HCT116 (cell line): ENCODE measurements around the gene RNF130. TPM values are rescaled to one million over a fixed set of nuclear protein-coding genes. Genes with fewer than 3 reads are reported as not detected.

ENCODE experiments used
- ATAC-seq: fragments of 200-7000 bp; cut with Tn5 transposase; 2 replicates; pipeline ENCODE4 v1.9.1; 2020; ENCODE audit warnings: mild to moderate bottlenecking, moderate library complexity
- BruUV-seq: library from RNA; stranded (reverse); fragments of 400-500 nt; replicated peaks from 2 replicates; lab custom pipeline; 2021; lab: Mats Ljungman, UMichigan
- CTCF ChIA-PET: fragments of 300-600 bp; sonication (Branson Sonifier 250); formaldehyde crosslinking; loops from one replicate; lab custom pipeline; 2021; ENCODE audit warnings: antibody characterized with exemption; lab: Charles Lee
- POLR2A ChIA-PET: fragments of 300-600, 350-600 bp; sonication (Branson Sonifier 250); formaldehyde crosslinking; loops from one replicate; lab custom pipeline; 2021; ENCODE audit warnings: antibody characterized with exemption; lab: Charles Lee
- RAD21 ChIA-PET, 2 experiments: fragments of 300-600 bp; sonication (Branson Sonifier 250); formaldehyde crosslinking; loops; one replicate each; lab custom pipeline; 2023; ENCODE audit warnings: low total read pairs in 2 of 2; ENCODE audit not compliant: uncharacterized antibody in 2 of 2, unreplicated experiment in 2 of 2, low non-redundant PET in 1 of 2; lab: Charles Lee
- DNase-seq: peaks from one replicate; pipeline ENCODE4 v3.0.0-alpha.2; 2010; ENCODE audit warnings: low read depth, low spot score
- H2AFZ ChIP-seq: fragments of 200-600 bp; shearing (Covaris generic), sonication (generic); 2 replicates; pipeline ENCODE4 v1.6.1; 2017; ENCODE audit warnings: low read depth, mixed run types, mixed read lengths, antibody characterized with exemption, low read length; ENCODE audit not compliant: poor library complexity, severe bottlenecking
- H3K27ac ChIP-seq: 2 replicates; pipeline ENCODE4 v1.5.1; 2012; ENCODE audit warnings: low read depth, low read length
- H3K27me3 ChIP-seq: fragments of 200-600 bp; sonication (generic); 2 replicates; pipeline ENCODE4 v1.6.1; 2016; ENCODE audit warnings: mixed run types, low read length, mixed read lengths; ENCODE audit not compliant: insufficient read depth
- H3K36me3 ChIP-seq, 2 experiments: fragments of 200-500 bp in 1 of 2; fragments of 200-600 bp in 1 of 2; sonication (Bioruptor generic) in 1 of 2; sonication (generic) in 1 of 2; 2 replicates each; pipeline versions ENCODE4 v1.5.1 to v1.6.1; 2014 to 2016; ENCODE audit warnings: low read length in 2 of 2, inconsistent platforms in 1 of 2, mixed read lengths in 1 of 2, mixed run types in 1 of 2; ENCODE audit not compliant: insufficient read depth in 2 of 2, control insufficient read depth in 1 of 2
- H3K4me1 ChIP-seq, 2 experiments: fragments of 200-600 bp in 1 of 2; sonication (generic) in 1 of 2; 2 replicates each; pipeline versions ENCODE4 v1.5.1 to v1.6.1; 2012 to 2017; ENCODE audit warnings: low read length in 2 of 2, inconsistent platforms in 1 of 2, mild to moderate bottlenecking in 1 of 2, mixed read lengths in 1 of 2, mixed run types in 1 of 2, moderate library complexity in 1 of 2; ENCODE audit not compliant: insufficient read depth in 2 of 2, control insufficient read depth in 1 of 2
- H3K4me2 ChIP-seq: fragments of 200-600 bp; sonication (generic); 2 replicates; pipeline ENCODE4 v1.6.1; 2017; ENCODE audit warnings: mixed run types, low read length, mixed read lengths
- H3K4me3 ChIP-seq, 2 experiments: fragments of 200-600 bp in 1 of 2; sonication (generic) in 1 of 2; replicated peaks in 1 of 2; 2 replicates each; pipeline ENCODE4 v1.5.1; 2011 to 2016; ENCODE audit warnings: low read length in 2 of 2, control low read depth in 1 of 2, low read depth in 1 of 2, mild to moderate bottlenecking in 1 of 2, mixed read lengths in 1 of 2, mixed run types in 1 of 2
- H3K79me2 ChIP-seq: fragments of 200-600 bp; sonication (generic); 2 replicates; pipeline ENCODE4 v1.6.1; 2017; ENCODE audit warnings: mild to moderate bottlenecking, mixed run types, low read length, moderate library complexity, mixed read lengths; ENCODE audit not compliant: insufficient read depth
- H3K9ac ChIP-seq: fragments of 200-600 bp; sonication (generic); 2 replicates; pipeline ENCODE4 v1.6.1; 2016; ENCODE audit warnings: low read length, mixed read lengths
- H3K9me2 ChIP-seq: fragments of 200-600 bp; sonication (generic), shearing (Covaris generic); 2 replicates; pipeline ENCODE4 v1.6.1; 2017; ENCODE audit warnings: mixed run types, mild to moderate bottlenecking, moderate library complexity; ENCODE audit not compliant: insufficient read depth
- H3K9me3 ChIP-seq, 2 experiments: fragments of 200-500 bp in 1 of 2; fragments of 200-600 bp in 1 of 2; sonication (Bioruptor generic) in 1 of 2; sonication (generic) in 1 of 2; 2 replicates each; pipeline ENCODE4 v1.6.1; 2014 to 2017; ENCODE audit warnings: low read length in 2 of 2, mixed read lengths in 2 of 2, inconsistent platforms in 1 of 2, low read depth in 1 of 2, mild to moderate bottlenecking in 1 of 2, mixed run types in 1 of 2, moderate library complexity in 1 of 2; ENCODE audit not compliant: control insufficient read depth in 1 of 2, insufficient read depth in 1 of 2
- H4K20me1 ChIP-seq: fragments of 200-600 bp; sonication (generic), shearing (Covaris generic); 2 replicates; pipeline ENCODE4 v1.6.1; 2017; ENCODE audit warnings: mixed run types, mild to moderate bottlenecking, moderate library complexity; ENCODE audit not compliant: insufficient read depth
- ATF3 ChIP-seq: IDR thresholded peaks from 2 replicates; pipeline ENCODE4 v1.6.1; 2012
- CBX3 ChIP-seq: IDR thresholded peaks from 2 replicates; pipeline ENCODE4 v1.6.1; 2012; ENCODE audit warnings: low read depth
- CEBPB ChIP-seq: IDR thresholded peaks from 2 replicates; pipeline ENCODE4 v1.6.1; 2012; ENCODE audit warnings: low read depth
- EGR1 ChIP-seq: IDR thresholded peaks from 2 replicates; pipeline ENCODE4 v1.6.1; 2012; ENCODE audit warnings: low read depth
- ELF1 ChIP-seq: IDR thresholded peaks from 2 replicates; pipeline ENCODE4 v1.6.1; 2012; ENCODE audit warnings: low read depth, borderline replicate concordance
- EZH2 ChIP-seq: fragments of 200-600 bp; sonication (generic); IDR thresholded peaks from 2 replicates; pipeline ENCODE4 v1.6.1; 2017; ENCODE audit warnings: antibody characterized with exemption, mixed run types
- EZH2phosphoT487 ChIP-seq: fragments of 200-600 bp; IDR thresholded peaks from 2 replicates; pipeline ENCODE4 v1.6.1; 2018; ENCODE audit warnings: antibody characterized with exemption, borderline replicate concordance
- FOSL1 ChIP-seq: IDR thresholded peaks from 2 replicates; pipeline ENCODE4 v1.6.1; 2012; ENCODE audit warnings: low read depth
- JUND ChIP-seq: IDR thresholded peaks from 2 replicates; pipeline ENCODE4 v1.6.1; 2012
- POLR2A ChIP-seq: IDR thresholded peaks from 2 replicates; pipeline ENCODE4 v1.7.0; 2011; ENCODE audit warnings: borderline replicate concordance; ENCODE audit not compliant: insufficient read depth, insufficient read length; ENCODE audit errors: extremely low read depth
- POLR2AphosphoS5 ChIP-seq: IDR thresholded peaks from 2 replicates; pipeline ENCODE4 v1.6.1; 2011; ENCODE audit warnings: mild to moderate bottlenecking, low read depth, low read length, moderate library complexity
- SIN3A ChIP-seq: IDR thresholded peaks from 2 replicates; pipeline ENCODE4 v1.6.1; 2012; ENCODE audit warnings: low read depth
- SP1 ChIP-seq: IDR thresholded peaks from 2 replicates; pipeline ENCODE4 v1.6.1; 2012; ENCODE audit warnings: low read depth
- SRF ChIP-seq: IDR thresholded peaks from 2 replicates; pipeline ENCODE4 v1.6.1; 2012; ENCODE audit warnings: low read depth
- TCF7L2 ChIP-seq: IDR thresholded peaks from 2 replicates; pipeline ENCODE4 v1.7.0; 2011; ENCODE audit warnings: borderline replicate concordance, inconsistent platforms; ENCODE audit not compliant: insufficient read depth, insufficient read length; ENCODE audit errors: extremely low read depth
- YY1 ChIP-seq: IDR thresholded peaks from 2 replicates; pipeline ENCODE4 v1.6.1; 2011; ENCODE audit warnings: low read length, low read depth, moderate library complexity, mild to moderate bottlenecking; ENCODE audit not compliant: insufficient replicate concordance; ENCODE audit errors: extremely low read depth
- ZNF274 ChIP-seq: fragments of 200-500 bp; sonication (Bioruptor generic); IDR thresholded peaks from 2 replicates; pipeline ENCODE4 v1.6.1; 2014; ENCODE audit warnings: mild to moderate bottlenecking, low read depth, low read length, inconsistent platforms
- intact Hi-C: fragments of 100-400 bp; cut with micrococcal nuclease; formaldehyde crosslinking; loops from 2 replicates; pipeline ENCODE4 v1.10.0; 2022
- total RNA-seq: library from RNA; stranded (reverse); gene quantifications from one replicate; pipeline ENCODE4 v1.2.1, GENCODE V29; 2021; ENCODE audit not compliant: unreplicated experiment
- TF ChIP-seq, protein P1 (sequence below): IDR thresholded peaks from 2 replicates; pipeline ENCODE4 v1.6.1; 2012
- TF ChIP-seq, protein P2 (sequence below), 3 experiments: fragments of 200-600 bp in 1 of 3; sonication (generic) in 1 of 3; IDR thresholded peaks in 2 of 3; conservative IDR thresholded peaks in 1 of 3; 2 replicates each; pipeline ENCODE4 v1.5.1; 2012 to 2017; ENCODE audit warnings: low read depth in 2 of 3, low read length in 2 of 3, antibody characterized with exemption in 1 of 3, borderline replicate concordance in 1 of 3, control low read depth in 1 of 3, mild to moderate bottlenecking in 1 of 3, mixed read lengths in 1 of 3, mixed run types in 1 of 3, moderate library complexity in 1 of 3; ENCODE audit not compliant: insufficient read depth in 1 of 3
- TF ChIP-seq, protein P3 (sequence below): IDR thresholded peaks from 2 replicates; pipeline ENCODE4 v1.6.1; 2011; ENCODE audit warnings: mild to moderate bottlenecking, low read length, moderate library complexity; ENCODE audit not compliant: insufficient replicate concordance; ENCODE audit errors: extremely low read depth

Gene RNF130
- total RNA-seq, 1 experiment from 2014 or later, result 34.9 TPM

GRCh38 chr5:179973391-179973790 lies 98.2 kb downstream of the RNF130 start:
- H3K4me1 ChIP-seq, result no peaks in the 10 kb centered on the region
- H3K4me2 ChIP-seq, result no peak overlapping the region
- H3K9ac ChIP-seq, result no peak overlapping the region
- H3K4me3 ChIP-seq, result no peak overlapping the region
- no peak overlapping the region for H3K27ac ChIP-seq
- ChIA-PET CTCF (no interaction called here), POLR2A (no interaction called here), RAD21 (no interaction called here)
- H3K9me3 ChIP-seq, result no peaks in the 10 kb centered on the region
- H2AFZ ChIP-seq, result no peak overlapping the region
- ATAC-seq, result no peak
- H3K36me3 ChIP-seq, result peaks cover 0 to 3% of the 10 kb centered on the region in 2 experiments; a peak in 2 of 4 replicates
- TF ChIP-seq SRF, result no peak
- TF ChIP-seq SIN3A, result no peak
- no peak for TF ChIP-seq JUND
- no peak for TF ChIP-seq ELF1
- TF ChIP-seq EZH2, result no peak
- no peak for TF ChIP-seq TCF7L2
- TF ChIP-seq POLR2AphosphoS5, result no peak
- no peak for TF ChIP-seq CEBPB
- TF ChIP-seq, protein P1, sequence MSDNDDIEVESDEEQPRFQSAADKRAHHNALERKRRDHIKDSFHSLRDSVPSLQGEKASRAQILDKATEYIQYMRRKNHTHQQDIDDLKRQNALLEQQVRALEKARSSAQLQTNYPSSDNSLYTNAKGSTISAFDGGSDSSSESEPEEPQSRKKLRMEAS, result no peak
- TF ChIP-seq EZH2phosphoT487, result no peak
- TF ChIP-seq YY1, result no peak
- TF ChIP-seq EGR1, result no peak
- TF ChIP-seq POLR2A, result no peak
- TF ChIP-seq CBX3, result no peak
- TF ChIP-seq ZNF274, result no peak
- no peak for TF ChIP-seq ATF3
- no peak for TF ChIP-seq FOSL1
- TF ChIP-seq, protein P2, sequence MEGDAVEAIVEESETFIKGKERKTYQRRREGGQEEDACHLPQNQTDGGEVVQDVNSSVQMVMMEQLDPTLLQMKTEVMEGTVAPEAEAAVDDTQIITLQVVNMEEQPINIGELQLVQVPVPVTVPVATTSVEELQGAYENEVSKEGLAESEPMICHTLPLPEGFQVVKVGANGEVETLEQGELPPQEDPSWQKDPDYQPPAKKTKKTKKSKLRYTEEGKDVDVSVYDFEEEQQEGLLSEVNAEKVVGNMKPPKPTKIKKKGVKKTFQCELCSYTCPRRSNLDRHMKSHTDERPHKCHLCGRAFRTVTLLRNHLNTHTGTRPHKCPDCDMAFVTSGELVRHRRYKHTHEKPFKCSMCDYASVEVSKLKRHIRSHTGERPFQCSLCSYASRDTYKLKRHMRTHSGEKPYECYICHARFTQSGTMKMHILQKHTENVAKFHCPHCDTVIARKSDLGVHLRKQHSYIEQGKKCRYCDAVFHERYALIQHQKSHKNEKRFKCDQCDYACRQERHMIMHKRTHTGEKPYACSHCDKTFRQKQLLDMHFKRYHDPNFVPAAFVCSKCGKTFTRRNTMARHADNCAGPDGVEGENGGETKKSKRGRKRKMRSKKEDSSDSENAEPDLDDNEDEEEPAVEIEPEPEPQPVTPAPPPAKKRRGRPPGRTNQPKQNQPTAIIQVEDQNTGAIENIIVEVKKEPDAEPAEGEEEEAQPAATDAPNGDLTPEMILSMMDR (IDR thresholded peaks at IDR 0.05 in 2 of 3, conservative IDR thresholded peaks at IDR 0.05 in 1 of 3; ENCODE audit: borderline replicate concordance in 1 of 3, insufficient read depth in 1 of 3, low read depth in 2 of 3, low read length in 2 of 3), result no peak
- no peak for TF ChIP-seq SP1
- TF ChIP-seq, protein P3, sequence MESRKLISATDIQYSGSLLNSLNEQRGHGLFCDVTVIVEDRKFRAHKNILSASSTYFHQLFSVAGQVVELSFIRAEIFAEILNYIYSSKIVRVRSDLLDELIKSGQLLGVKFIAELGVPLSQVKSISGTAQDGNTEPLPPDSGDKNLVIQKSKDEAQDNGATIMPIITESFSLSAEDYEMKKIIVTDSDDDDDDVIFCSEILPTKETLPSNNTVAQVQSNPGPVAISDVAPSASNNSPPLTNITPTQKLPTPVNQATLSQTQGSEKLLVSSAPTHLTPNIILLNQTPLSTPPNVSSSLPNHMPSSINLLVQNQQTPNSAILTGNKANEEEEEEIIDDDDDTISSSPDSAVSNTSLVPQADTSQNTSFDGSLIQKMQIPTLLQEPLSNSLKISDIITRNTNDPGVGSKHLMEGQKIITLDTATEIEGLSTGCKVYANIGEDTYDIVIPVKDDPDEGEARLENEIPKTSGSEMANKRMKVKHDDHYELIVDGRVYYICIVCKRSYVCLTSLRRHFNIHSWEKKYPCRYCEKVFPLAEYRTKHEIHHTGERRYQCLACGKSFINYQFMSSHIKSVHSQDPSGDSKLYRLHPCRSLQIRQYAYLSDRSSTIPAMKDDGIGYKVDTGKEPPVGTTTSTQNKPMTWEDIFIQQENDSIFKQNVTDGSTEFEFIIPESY, result no peak
- no peak for DNase-seq
- no peaks in the 10 kb centered on the region for H3K9me2 ChIP-seq
- no peaks in the 10 kb centered on the region for H3K27me3 ChIP-seq
- H4K20me1 ChIP-seq, result no peaks in the 10 kb centered on the region
- BruUV-seq, result no TSS peak
- H3K79me2 ChIP-seq, result no peaks in the 10 kb centered on the region
- intact Hi-C loops, result loop anchor here (5.0 kb wide), 1 partner anchor 116 kb away; the partner anchor contains the start of gene MRNIP
